ENCODE results near the gene SIDT2. TPM values are rescaled to one million over a fixed set of nuclear protein-coding genes. Genes with fewer than 3 reads are reported as not detected.
A peak's percentile ranks its signal among the peaks of the same experiment; 100 is the strongest.

The SIDT2 gene
- total and polyA plus RNA-seq, 8 donors: 15.1 to 310 (median 50.0) TPM

DNA sequence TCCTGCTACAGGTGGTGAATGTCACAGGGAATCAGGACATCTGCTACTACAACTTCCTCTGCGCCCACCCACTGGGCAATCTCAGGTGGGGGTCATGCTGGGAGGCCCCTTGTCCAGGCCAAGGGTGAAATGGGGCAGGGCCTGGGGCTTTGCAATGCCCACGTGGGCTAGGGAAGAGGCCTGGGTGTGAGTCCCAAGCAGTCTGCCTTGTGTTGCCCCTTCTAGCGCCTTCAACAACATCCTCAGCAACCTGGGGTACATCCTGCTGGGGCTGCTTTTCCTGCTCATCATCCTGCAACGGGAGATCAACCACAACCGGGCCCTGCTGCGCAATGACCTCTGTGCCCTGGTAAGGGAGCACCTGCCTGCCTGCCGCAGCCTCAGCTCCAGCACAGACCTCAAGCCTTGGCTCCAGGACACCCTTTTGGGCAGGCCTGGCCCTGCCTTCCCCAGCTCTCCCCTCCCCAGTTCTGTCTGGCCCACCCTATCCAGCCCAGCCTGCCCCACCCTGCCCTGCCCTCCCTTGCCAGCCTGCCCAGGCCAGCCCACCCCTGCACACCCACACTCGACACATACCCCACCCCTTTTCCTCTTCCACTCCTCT, 11.5 kb downstream of the SIDT2 start:
- Histone ChIP-seq H3K4me3 (no peak overlapping the region), H3K27me3 (no peaks in the 10 kb centered on the region), H3K27ac (peak overlapping the region in 2 of 5 donors; percentile 25 to 38), H3K9me3 (no peaks in the 10 kb centered on the region), H3K36me3 (peaks cover 75 to 97% (median 86%) of the 10 kb centered on the region in 4 donors), H3K4me1 (peaks cover 13 to 67% (median 35%) of the 10 kb centered on the region in 4 donors)
- intact Hi-C loops (cut with DNase I; ENCODE audit: low total_unique reads): loop anchor here (5.0 kb wide), 1 partner anchor 37 kb away; no protein-coding TSS in a partner anchor
- DNase-seq: no peak
- TF ChIP-seq CTCF (IDR thresholded peaks at IDR 0.05) (no peak), POLR2A (IDR thresholded peaks at IDR 0.05) (no peak), POLR2AphosphoS5 (IDR thresholded peaks at IDR 0.05) (no peak), EP300 (IDR thresholded peaks at IDR 0.05) (no peak)
- WGBS, 5 donors: 67 to 82% (median 77%) methylated on average over 6 to 8 of the region's 8 CpGs

DNA sequence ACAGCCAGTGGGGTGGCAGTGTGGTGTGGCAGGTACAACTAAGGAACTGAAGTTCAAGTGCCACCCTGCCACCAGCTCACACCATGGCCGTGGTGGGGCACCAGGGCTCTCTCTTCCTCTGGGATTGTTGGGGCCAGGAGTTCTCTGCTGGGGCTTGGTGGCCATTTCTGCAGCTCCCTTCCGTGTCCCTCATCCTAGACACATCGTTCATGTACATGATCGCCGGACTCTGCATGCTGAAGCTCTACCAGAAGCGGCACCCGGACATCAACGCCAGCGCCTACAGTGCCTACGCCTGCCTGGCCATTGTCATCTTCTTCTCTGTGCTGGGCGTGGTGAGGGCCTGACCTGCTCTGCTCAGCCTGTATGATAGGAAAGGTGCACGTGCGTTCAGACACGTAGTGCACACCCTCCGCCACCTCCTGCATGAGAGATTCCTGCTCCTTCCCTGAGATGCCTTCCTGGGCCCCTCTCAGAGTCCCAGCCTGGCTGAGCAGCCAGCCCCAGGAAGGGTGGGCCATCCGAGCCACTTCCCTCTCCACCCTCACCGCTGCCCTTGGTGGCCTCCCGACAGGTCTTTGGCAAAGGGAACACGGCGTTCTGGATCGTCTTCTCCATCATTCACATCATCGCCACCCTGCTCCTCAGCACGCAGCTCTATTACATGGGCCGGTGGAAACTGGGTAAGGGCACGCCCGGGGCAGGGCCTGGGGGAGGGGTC, 13.3 kb downstream of the SIDT2 start:
- intact Hi-C loops (cut with DNase I; ENCODE audit: low total_unique reads): no loop called here
- H3K27ac ChIP-seq: peak overlapping the region in 2 of 5 donors; percentile 6 to 37
- H3K36me3 ChIP-seq: peaks cover 72 to 99% (median 93%) of the 10 kb centered on the region in 4 donors
- no peak for TF ChIP-seq CTCF (IDR thresholded peaks at IDR 0.05)
- TF ChIP-seq POLR2A (IDR thresholded peaks at IDR 0.05): no peak
- no peak for TF ChIP-seq EP300 (IDR thresholded peaks at IDR 0.05)
- no peak for TF ChIP-seq POLR2AphosphoS5 (IDR thresholded peaks at IDR 0.05)
- peaks cover 12 to 55% (median 33%) of the 10 kb centered on the region in 4 donors for H3K4me1 ChIP-seq
- DNase-seq: no peak
- no peak overlapping the region for H3K4me3 ChIP-seq
- no peaks in the 10 kb centered on the region for H3K9me3 ChIP-seq
- 83 to 90% (median 87%) methylated on average over 19 to 26 of the region's 26 CpGs for WGBS, 5 donors
- no peaks in the 10 kb centered on the region for H3K27me3 ChIP-seq

DNA sequence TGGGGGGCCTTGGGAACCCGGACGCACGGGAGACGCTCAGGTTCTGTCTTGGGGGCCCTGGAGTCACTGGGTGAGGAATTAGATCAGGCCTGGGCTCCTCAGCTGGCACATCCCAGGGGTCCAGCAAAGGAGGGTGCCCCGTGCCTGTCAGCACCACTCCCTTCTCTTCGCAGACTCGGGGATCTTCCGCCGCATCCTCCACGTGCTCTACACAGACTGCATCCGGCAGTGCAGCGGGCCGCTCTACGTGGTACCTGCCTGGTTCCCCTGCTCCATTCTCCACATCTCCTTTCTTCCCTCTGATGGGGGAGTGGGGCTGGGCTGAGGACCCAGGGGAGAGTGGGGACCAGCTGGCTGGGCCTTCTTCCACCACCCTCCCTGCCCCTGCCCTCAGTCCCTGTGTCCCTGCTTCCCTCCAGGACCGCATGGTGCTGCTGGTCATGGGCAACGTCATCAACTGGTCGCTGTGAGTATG, 13.9 kb downstream of the SIDT2 start:
- TF ChIP-seq POLR2A (IDR thresholded peaks at IDR 0.05) (no peak), EP300 (IDR thresholded peaks at IDR 0.05) (no peak), POLR2AphosphoS5 (IDR thresholded peaks at IDR 0.05) (no peak), CTCF (IDR thresholded peaks at IDR 0.05) (no peak)
- peak overlapping the region in 1 of 5 donors; percentile 37 for H3K27ac ChIP-seq
- peaks cover 12 to 55% (median 34%) of the 10 kb centered on the region in 4 donors for H3K4me1 ChIP-seq
- intact Hi-C loops (cut with DNase I; ENCODE audit: low total_unique reads): no loop called here
- H3K9me3 ChIP-seq: no peaks in the 10 kb centered on the region
- peaks cover 69 to 97% (median 90%) of the 10 kb centered on the region in 4 donors for H3K36me3 ChIP-seq
- 85 to 96% (median 91%) methylated on average over 17 of the region's 17 CpGs for WGBS, 5 donors
- no peak for DNase-seq
- H3K4me3 ChIP-seq: no peak overlapping the region
- no peaks in the 10 kb centered on the region for H3K27me3 ChIP-seq

DNA sequence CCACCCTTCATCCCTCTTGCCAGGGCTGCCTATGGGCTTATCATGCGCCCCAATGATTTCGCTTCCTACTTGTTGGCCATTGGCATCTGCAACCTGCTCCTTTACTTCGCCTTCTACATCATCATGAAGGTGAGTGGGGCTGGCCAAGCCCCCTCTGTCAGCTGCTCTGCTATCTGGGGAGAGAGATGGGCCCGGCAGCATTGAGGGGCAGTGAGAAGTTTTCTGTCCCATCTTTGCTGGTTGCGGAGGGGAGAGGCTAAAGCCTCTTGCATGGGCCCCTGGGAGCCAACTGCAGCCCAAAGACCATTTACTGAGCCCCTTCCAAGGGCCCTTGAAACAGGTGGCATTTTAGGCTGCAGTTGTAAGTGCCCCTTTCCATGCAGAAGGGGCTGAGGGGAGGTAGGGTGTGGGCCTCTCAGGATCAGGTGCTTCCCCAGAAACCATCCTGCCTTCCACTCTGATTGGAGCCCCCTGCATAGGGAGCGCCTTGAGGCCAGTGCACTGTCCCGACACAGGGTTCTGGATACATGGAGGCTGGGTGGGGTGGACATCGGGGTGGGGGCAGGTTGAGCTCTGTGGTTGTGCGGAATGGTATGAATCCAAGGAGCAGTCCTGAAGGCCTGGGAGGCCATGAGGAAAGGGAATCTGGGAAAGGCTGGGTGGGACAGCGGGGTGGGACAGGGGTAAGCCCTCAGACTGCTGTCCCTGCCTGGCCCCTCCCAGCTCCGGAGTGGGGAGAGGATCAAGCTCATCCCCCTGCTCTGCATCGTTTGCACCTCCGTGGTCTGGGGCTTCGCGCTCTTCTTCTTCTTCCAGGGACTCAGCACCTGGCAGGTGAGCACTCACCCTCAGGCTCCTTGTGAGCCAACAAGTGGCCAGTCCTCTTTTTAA, 14.8 kb downstream of the SIDT2 start:
- no peak for DNase-seq
- H3K27ac ChIP-seq: peak overlapping the region in 2 of 5 donors; percentile 18 to 37
- peaks cover 17 to 55% (median 36%) of the 10 kb centered on the region in 4 donors for H3K4me1 ChIP-seq
- WGBS, 5 donors: 88 to 94% (median 93%) methylated on average over 15 of the region's 15 CpGs
- no peaks in the 10 kb centered on the region for H3K9me3 ChIP-seq
- intact Hi-C loops (cut with DNase I; ENCODE audit: low total_unique reads): no loop called here
- TF ChIP-seq POLR2A (IDR thresholded peaks at IDR 0.05) (no peak), POLR2AphosphoS5 (IDR thresholded peaks at IDR 0.05) (no peak), EP300 (IDR thresholded peaks at IDR 0.05) (no peak), CTCF (IDR thresholded peaks at IDR 0.05) (no peak)
- H3K36me3 ChIP-seq: peaks cover 60 to 87% (median 81%) of the 10 kb centered on the region in 4 donors
- no peaks in the 10 kb centered on the region for H3K27me3 ChIP-seq
- H3K4me3 ChIP-seq: no peak overlapping the region
